CD14-positive monocyte (primary cell): Measurements from ENCODE around the gene UBAP2L. TPM values are rescaled to one million over a fixed set of nuclear protein-coding genes. Genes with fewer than 3 reads are reported as not detected.

Source experiments
- DNase-seq, 3 donors: peaks; one replicate each; pipeline ENCODE4 v3.0.0-alpha.2; 2011 to 2022
- H2AFZ ChIP-seq: 2 replicates; pipeline ENCODE4 v1.6.0; 2012; ENCODE audit warnings: mild to moderate bottlenecking, low read depth, low read length, inconsistent platforms; ENCODE audit not compliant: insufficient read depth, poor library complexity, severe bottlenecking
- H3K27ac ChIP-seq, 2 donors: 1 replicate in 1 of 2; 2 replicates in 1 of 2; pipeline ENCODE4 v1.5.1; 2012 to 2013; ENCODE audit warnings: low read length in 2 of 2, control low read depth in 1 of 2, inconsistent platforms in 1 of 2, low read depth in 1 of 2, mild to moderate bottlenecking in 1 of 2
- H3K27me3 ChIP-seq, 2 donors: one replicate each; pipeline versions ENCODE4 v1.6.0 to v1.6.1; 2011 to 2013; ENCODE audit warnings: low read length in 2 of 2; ENCODE audit not compliant: control insufficient read depth in 2 of 2, insufficient read depth in 2 of 2
- H3K36me3 ChIP-seq, 2 donors: replicated peaks in 1 of 2; 1 replicate in 1 of 2; 2 replicates in 1 of 2; pipeline versions ENCODE4 v1.5.1 to v1.6.1; 2012 to 2013; ENCODE audit warnings: low read length in 2 of 2, control low read depth in 1 of 2, inconsistent platforms in 1 of 2, mild to moderate bottlenecking in 1 of 2; ENCODE audit not compliant: insufficient read depth in 2 of 2, control insufficient read depth in 1 of 2
- H3K4me1 ChIP-seq, 2 donors: 1 replicate in 1 of 2; 2 replicates in 1 of 2; pipeline versions ENCODE4 v1.5.1 to v1.6.1; 2012 to 2013; ENCODE audit warnings: low read length in 2 of 2, control low read depth in 1 of 2, inconsistent platforms in 1 of 2, mild to moderate bottlenecking in 1 of 2, moderate library complexity in 1 of 2; ENCODE audit not compliant: insufficient read depth in 2 of 2, control insufficient read depth in 1 of 2
- H3K4me2 ChIP-seq: replicated peaks from 2 replicates; pipeline ENCODE3; 2012; ENCODE audit warnings: low read length, moderate library complexity, mild to moderate bottlenecking; ENCODE audit not compliant: poor library complexity, severe bottlenecking; ENCODE audit errors: extremely low read depth
- H3K4me3 ChIP-seq, 3 experiments: fragments of 200-600 bp in 1 of 3; sonication (generic) in 1 of 3; replicated peaks in 1 of 3; 1 replicate in 2 of 3; 2 replicates in 1 of 3; pipeline ENCODE4 v1.5.1; 2011 to 2013; ENCODE audit warnings: low read length in 3 of 3, mild to moderate bottlenecking in 3 of 3, control low read depth in 2 of 3, low read depth in 2 of 3, inconsistent platforms in 1 of 3, moderate library complexity in 1 of 3
- H3K79me2 ChIP-seq: 2 replicates; pipeline ENCODE4 v1.6.0; 2012; ENCODE audit warnings: mild to moderate bottlenecking, control low read depth, inconsistent platforms, low read length, moderate library complexity; ENCODE audit not compliant: insufficient read depth
- H3K9ac ChIP-seq: 2 replicates; pipeline ENCODE4 v1.6.0; 2017; ENCODE audit warnings: low read length, mild to moderate bottlenecking; ENCODE audit not compliant: insufficient read depth, poor library complexity, severe bottlenecking
- H3K9me3 ChIP-seq, 2 donors: replicated peaks in 1 of 2; 1 replicate in 1 of 2; 2 replicates in 1 of 2; pipeline versions ENCODE4 v1.5.1 to v1.6.1; 2012 to 2013; ENCODE audit warnings: low read length in 2 of 2, control low read depth in 1 of 2; ENCODE audit not compliant: control insufficient read depth in 1 of 2, insufficient read depth in 1 of 2
- H4K20me1 ChIP-seq: 2 replicates; pipeline ENCODE4 v1.6.0; 2012; ENCODE audit warnings: mild to moderate bottlenecking, low read length, control low read depth, moderate library complexity; ENCODE audit not compliant: insufficient read depth
- H3K27ac Mint-ChIP-seq, 7 donors: one replicate each; pipeline ENCODE4 v1.8.0; 2020; ENCODE audit warnings: mild to moderate bottlenecking in 7 of 7, mixed read lengths in 7 of 7, moderate library complexity in 6 of 7, inconsistent platforms in 2 of 7
- H3K27me3 Mint-ChIP-seq, 3 donors: one replicate each; pipeline ENCODE4 v1.8.0; 2021 to 2022; ENCODE audit warnings: low read depth in 3 of 3, mild to moderate bottlenecking in 3 of 3, mixed read lengths in 3 of 3, moderate library complexity in 3 of 3, inconsistent platforms in 1 of 3
- H3K36me3 Mint-ChIP-seq, 2 donors: one replicate each; pipeline ENCODE4 v1.8.0; 2020; ENCODE audit warnings: mixed read lengths in 2 of 2, inconsistent platforms in 1 of 2, mild to moderate bottlenecking in 1 of 2
- H3K4me1 Mint-ChIP-seq: one replicate; pipeline ENCODE4 v1.8.0; 2020; ENCODE audit warnings: mild to moderate bottlenecking, mixed read lengths
- H3K4me3 Mint-ChIP-seq, 2 donors: one replicate each; pipeline ENCODE4 v1.8.0; 2020; ENCODE audit warnings: mild to moderate bottlenecking in 2 of 2, mixed read lengths in 2 of 2, moderate library complexity in 1 of 2
- H3K9me3 Mint-ChIP-seq, 7 donors: one replicate each; pipeline ENCODE4 v1.8.0; 2020 to 2022; ENCODE audit warnings: mixed read lengths in 7 of 7, mild to moderate bottlenecking in 6 of 7, moderate library complexity in 6 of 7, inconsistent platforms in 2 of 7
- WGBS: methylation state at CpG from one replicate; pipeline ENCODE4 v1.1.5; 2013; ENCODE audit warnings: missing lambda C conversion rate; ENCODE audit not compliant: insufficient coverage; 5-methylcytosine and 5-hydroxymethylcytosine counted together
- intact Hi-C, 2 donors: fragments of 100-400 bp; cut with micrococcal nuclease; formaldehyde crosslinking; loops; one replicate each; pipeline versions ENCODE4 v1.15.0 to v1.15.1; 2023
- polyA plus RNA-seq, 3 donors: library from polyadenylated mRNA; depleted of rRNA in 1 of 3; unstranded in 2 of 3; stranded (reverse) in 1 of 3; fragments of 300-500 nt in 2 of 3; fragments of >200 nt in 1 of 3; fragmentation: Illumina TruSeq in 2 of 3; gene quantifications; 1 replicate in 2 of 3; 2 replicates in 1 of 3; pipeline ENCODE4 v1.2.3, GENCODE V29; 2012 to 2021
- TF ChIP-seq, protein P1 (sequence below): fragments of 200-600 bp; IDR thresholded peaks from one replicate; pipeline ENCODE4 v1.8.0; 2022; ENCODE audit warnings: antibody characterized with exemption, mild to moderate bottlenecking

UBAP2L gene
- polyA plus RNA-seq, 3 donors: 40.1 to 200 (median 46.8) TPM

DNA sequence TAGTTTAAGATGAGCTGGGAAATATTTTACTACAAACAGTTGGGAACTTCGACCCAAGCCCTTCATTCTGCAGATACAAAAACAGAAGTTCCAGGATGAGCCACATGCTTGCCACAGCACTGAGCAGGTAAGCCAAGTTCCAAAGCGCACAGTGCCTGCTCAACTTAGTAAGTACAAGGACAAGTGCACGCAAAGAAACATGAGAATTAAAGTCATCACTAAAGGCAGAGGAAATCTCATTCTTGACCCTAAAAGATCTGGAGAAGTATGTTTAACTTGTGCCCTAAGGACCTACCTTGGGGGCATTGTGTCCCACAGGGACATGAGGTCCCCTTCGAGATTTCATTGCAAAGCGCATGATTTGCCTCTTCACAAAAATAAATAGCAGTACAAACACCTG lies 1.2 kb upstream of the UBAP2L start:
- Histone ChIP-seq H3K9me3 (no peaks in the 10 kb centered on the region), H3K36me3 (peaks cover 10 to 31% of the 10 kb centered on the region in 2 donors), H3K4me2 (peak overlapping the region; percentile 91), H3K27ac (peak overlapping the region; percentile 100), H3K4me3 (peak overlapping the region; percentile 82 to 97 (median 92)), H3K4me1 (peaks cover 31 to 36% of the 10 kb centered on the region in 2 donors), H3K9ac (peak overlapping the region; percentile 99), H3K79me2 (peaks cover 96% of the 10 kb centered on the region), H2AFZ (peak overlapping the region; percentile 91), H4K20me1 (peaks cover 37% of the 10 kb centered on the region), H3K27me3 (no peaks in the 10 kb centered on the region)
- intact Hi-C loops: loop anchor here in 1 of 2 donors (5.0 kb wide), 1 partner anchor 37 kb away; no protein-coding TSS in a partner anchor
- Mint-ChIP-seq H3K4me1 (peaks cover 46% of the 10 kb centered on the region), H3K9me3 (no peaks in the 10 kb centered on the region), H3K36me3 (peaks cover 24 to 39% of the 10 kb centered on the region in 2 donors), H3K27ac (peak overlapping the region; percentile 99 to 100 (median 99)), H3K4me3 (peak overlapping the region; percentile 82 to 97), H3K27me3 (peaks cover 0 to 5% (median 3%) of the 10 kb centered on the region in 3 donors)
- TF ChIP-seq, protein P1, sequence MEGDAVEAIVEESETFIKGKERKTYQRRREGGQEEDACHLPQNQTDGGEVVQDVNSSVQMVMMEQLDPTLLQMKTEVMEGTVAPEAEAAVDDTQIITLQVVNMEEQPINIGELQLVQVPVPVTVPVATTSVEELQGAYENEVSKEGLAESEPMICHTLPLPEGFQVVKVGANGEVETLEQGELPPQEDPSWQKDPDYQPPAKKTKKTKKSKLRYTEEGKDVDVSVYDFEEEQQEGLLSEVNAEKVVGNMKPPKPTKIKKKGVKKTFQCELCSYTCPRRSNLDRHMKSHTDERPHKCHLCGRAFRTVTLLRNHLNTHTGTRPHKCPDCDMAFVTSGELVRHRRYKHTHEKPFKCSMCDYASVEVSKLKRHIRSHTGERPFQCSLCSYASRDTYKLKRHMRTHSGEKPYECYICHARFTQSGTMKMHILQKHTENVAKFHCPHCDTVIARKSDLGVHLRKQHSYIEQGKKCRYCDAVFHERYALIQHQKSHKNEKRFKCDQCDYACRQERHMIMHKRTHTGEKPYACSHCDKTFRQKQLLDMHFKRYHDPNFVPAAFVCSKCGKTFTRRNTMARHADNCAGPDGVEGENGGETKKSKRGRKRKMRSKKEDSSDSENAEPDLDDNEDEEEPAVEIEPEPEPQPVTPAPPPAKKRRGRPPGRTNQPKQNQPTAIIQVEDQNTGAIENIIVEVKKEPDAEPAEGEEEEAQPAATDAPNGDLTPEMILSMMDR: no peak
- 22% methylated on average over 2 of the region's 5 CpGs for WGBS
- DNase-seq: peak; percentile 7 to 59 (median 56)

DNA sequence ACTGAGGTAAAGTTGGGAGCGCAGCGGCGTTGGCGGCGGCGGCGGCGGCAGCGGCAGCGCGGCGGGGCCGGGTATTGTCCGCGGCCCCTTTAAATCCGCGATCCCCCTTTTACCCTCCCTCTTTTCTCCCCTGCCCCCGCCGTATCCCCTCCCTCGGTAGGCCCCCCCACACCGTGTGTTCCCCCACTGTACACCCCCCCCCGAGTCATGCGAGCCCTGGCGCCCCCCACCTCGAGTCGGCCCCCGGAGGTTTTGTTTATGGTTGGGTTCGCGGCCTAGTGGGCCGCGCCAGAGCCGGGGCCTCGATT lies 169 bp downstream of the UBAP2L start:
- peaks cover 96% of the 10 kb centered on the region for H3K79me2 ChIP-seq
- H3K4me1 ChIP-seq: peaks cover 31 to 36% of the 10 kb centered on the region in 2 donors
- peak overlapping the region; percentile 99 for H3K9ac ChIP-seq
- H3K36me3 Mint-ChIP-seq: peaks cover 29 to 45% of the 10 kb centered on the region in 2 donors
- H3K27ac ChIP-seq: peak overlapping the region; percentile 87 to 100
- TF ChIP-seq, protein P1: no peak
- H3K27ac Mint-ChIP-seq: peak overlapping the region; percentile 92 to 100 (median 99)
- peaks cover 37% of the 10 kb centered on the region for H4K20me1 ChIP-seq
- H3K9me3 ChIP-seq: no peaks in the 10 kb centered on the region
- peaks cover 47% of the 10 kb centered on the region for H3K4me1 Mint-ChIP-seq
- peak overlapping the region; percentile 82 to 96 for H3K4me3 Mint-ChIP-seq
- no peaks in the 10 kb centered on the region for H3K9me3 Mint-ChIP-seq
- no peak for DNase-seq
- H3K4me3 ChIP-seq: peak overlapping the region; percentile 92 to 97 (median 96)
- intact Hi-C loops: loop anchor here in 1 of 2 donors (5.0 kb wide), 3 partner anchors 39 to 336 kb away; partner anchors contain the start of genes HAX1 and UBE2Q1
- H3K4me2 ChIP-seq: peak overlapping the region; percentile 89
- peak overlapping the region; percentile 63 for H2AFZ ChIP-seq
- no peaks in the 10 kb centered on the region for H3K27me3 ChIP-seq
- peaks cover 13 to 43% of the 10 kb centered on the region in 2 donors for H3K36me3 ChIP-seq
- H3K27me3 Mint-ChIP-seq: peaks cover 0 to 5% (median 1%) of the 10 kb centered on the region in 3 donors
- WGBS: 0% methylated on average over 6 of the region's 33 CpGs
